Fibroblast of lung (primary cell): Measurements from ENCODE around the gene HIGD2A. TPM values are rescaled to one million over a fixed set of nuclear protein-coding genes. Genes with fewer than 3 reads are reported as not detected.

Source experiments
- DNase-seq, 2 donors: peaks; one replicate each; pipeline versions ENCODE4 v3.0.0 to v3.0.0-alpha.2; 2010; ENCODE audit warnings: low read depth in 2 of 2
- H2AFZ ChIP-seq: 2 replicates; pipeline ENCODE4 v1.5.1; 2012; ENCODE audit warnings: low read length, control low read depth, inconsistent platforms
- H3K27ac ChIP-seq: 2 replicates; pipeline ENCODE4 v1.5.1; 2011; ENCODE audit warnings: low read length, control low read depth; ENCODE audit not compliant: insufficient read depth
- H3K27me3 ChIP-seq: 2 replicates; pipeline ENCODE4 v1.5.1; 2011; ENCODE audit warnings: mild to moderate bottlenecking, low read length; ENCODE audit not compliant: control insufficient read depth, insufficient read depth
- H3K36me3 ChIP-seq: 2 replicates; pipeline ENCODE4 v1.5.1; 2011; ENCODE audit warnings: low read length; ENCODE audit not compliant: control insufficient read depth, insufficient read depth
- H3K4me1 ChIP-seq: 2 replicates; pipeline ENCODE4 v1.5.1; 2011; ENCODE audit warnings: low read length; ENCODE audit not compliant: control insufficient read depth, insufficient read depth; ENCODE audit errors: extremely low read depth
- H3K4me2 ChIP-seq: 2 replicates; pipeline ENCODE4 v1.5.1; 2011; ENCODE audit warnings: low read length, control low read depth; ENCODE audit not compliant: insufficient read depth; ENCODE audit errors: extremely low read depth
- H3K4me3 ChIP-seq, 4 experiments: fragments of 200-600 bp in 1 of 4; sonication (generic) in 1 of 4; replicated peaks in 1 of 4; 2 replicates each; pipeline ENCODE4 v1.5.1; 2011 to 2016; ENCODE audit warnings: low read length in 4 of 4, low read depth in 3 of 4, mild to moderate bottlenecking in 3 of 4, control low read depth in 2 of 4, inconsistent platforms in 1 of 4, mixed read lengths in 1 of 4; ENCODE audit not compliant: insufficient read depth in 1 of 4; ENCODE audit errors: control extremely low read depth in 1 of 4
- H3K79me2 ChIP-seq: 2 replicates; pipeline ENCODE4 v1.5.1; 2012; ENCODE audit warnings: mild to moderate bottlenecking, low read length, inconsistent platforms; ENCODE audit not compliant: control insufficient read depth, insufficient read depth
- H3K9ac ChIP-seq: 2 replicates; pipeline ENCODE4 v1.5.1; 2011; ENCODE audit warnings: mild to moderate bottlenecking, low read length, control low read depth; ENCODE audit not compliant: insufficient read depth
- H3K9me3 ChIP-seq: 2 replicates; pipeline ENCODE4 v1.5.1; 2012; ENCODE audit warnings: low read depth, low read length; ENCODE audit not compliant: control insufficient read depth, insufficient read depth
- H4K20me1 ChIP-seq: 2 replicates; pipeline ENCODE4 v1.5.1; 2011; ENCODE audit warnings: low read length; ENCODE audit not compliant: control insufficient read depth, insufficient read depth; ENCODE audit errors: extremely low read depth
- CTCF ChIP-seq, 2 donors: IDR thresholded peaks in 1 of 2; conservative IDR thresholded peaks in 1 of 2; 1 replicate in 1 of 2; 2 replicates in 1 of 2; pipeline ENCODE4 v1.5.1; 2011 to 2012; ENCODE audit warnings: low read length in 2 of 2, control low read depth in 1 of 2, inconsistent platforms in 1 of 2, low read depth in 1 of 2, mild to moderate bottlenecking in 1 of 2
- EZH2 ChIP-seq: IDR thresholded peaks from 2 replicates; pipeline ENCODE4 v1.5.1; 2012; ENCODE audit warnings: low read length, control low read depth, mild to moderate bottlenecking; ENCODE audit errors: missing control alignments
- polyA plus RNA-seq, 2 donors: library from polyadenylated mRNA; depleted of rRNA in 1 of 2; stranded (reverse) in 1 of 2; unstranded in 1 of 2; fragments of >200 nt; gene quantifications; 2 replicates each; pipeline ENCODE4 v1.2.1, GENCODE V29; 2011 to 2012; ENCODE audit warnings: missing spikeins in 1 of 2
- total RNA-seq: library from RNA; depleted of rRNA; stranded (reverse); fragments of >200 nt; gene quantifications from 2 replicates; pipeline ENCODE4 v1.2.1, GENCODE V29; 2014

Gene HIGD2A
- total and polyA plus RNA-seq, 2 donors (not counting 1 experiment from before 2014, with no cell fraction given) = 54.7 to 77.6 TPM

DNA sequence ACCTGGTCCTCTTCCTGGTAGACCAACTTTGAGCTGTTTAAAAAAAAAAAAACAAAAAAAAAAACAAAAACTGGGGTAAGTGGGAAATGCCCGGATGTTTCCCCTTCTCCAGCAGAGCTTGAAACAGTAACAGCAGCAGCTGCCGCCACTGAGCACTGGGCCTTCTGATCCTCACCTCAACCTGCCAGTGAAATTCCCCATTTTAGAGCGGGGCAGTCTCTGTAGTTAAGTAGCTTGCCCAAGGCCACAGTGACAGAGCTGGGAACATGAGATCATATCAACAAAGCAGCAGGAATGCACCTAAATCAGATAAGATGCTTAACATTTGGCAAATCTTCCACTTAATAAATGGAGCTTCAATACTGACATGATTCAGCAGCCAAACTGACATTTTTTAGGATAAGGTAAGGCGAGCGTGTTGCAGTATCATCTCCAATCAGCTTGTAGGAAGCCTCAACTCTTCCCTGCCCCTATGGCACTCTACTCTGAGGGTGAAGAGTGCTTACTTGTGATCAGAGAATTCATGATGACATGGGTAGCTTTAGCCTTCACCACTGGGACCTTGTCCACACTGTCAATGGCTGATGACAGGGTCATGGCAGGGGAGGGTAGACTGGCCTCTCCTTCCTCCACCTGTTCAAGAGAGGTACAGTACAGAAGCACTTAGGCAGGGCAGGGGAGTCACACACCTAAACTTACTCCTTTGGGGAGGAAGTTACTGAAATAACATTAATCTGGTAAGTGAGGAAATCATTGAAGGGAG is 36.3 kb upstream of the HIGD2A start:
- Histone ChIP-seq H3K36me3 (peaks cover 21% of the 10 kb centered on the region), H2AFZ (no peak overlapping the region), H3K4me1 (no peaks in the 10 kb centered on the region), H3K27ac (no peak overlapping the region), H3K4me2 (no peak overlapping the region), H3K9me3 (no peaks in the 10 kb centered on the region), H3K27me3 (no peaks in the 10 kb centered on the region), H4K20me1 (no peaks in the 10 kb centered on the region), H3K79me2 (peaks cover 28% of the 10 kb centered on the region), H3K9ac (no peak overlapping the region), H3K4me3 (no peak overlapping the region)
- TF ChIP-seq CTCF (conservative IDR thresholded peaks at IDR 0.05 in 1 of 2, IDR thresholded peaks at IDR 0.05 in 1 of 2; ENCODE audit: low read depth in 1 of 2, low read length in 2 of 2) (no peak), EZH2 (no peak)
- DNase-seq = peak in 1 of 2 donors; percentile 10

DNA sequence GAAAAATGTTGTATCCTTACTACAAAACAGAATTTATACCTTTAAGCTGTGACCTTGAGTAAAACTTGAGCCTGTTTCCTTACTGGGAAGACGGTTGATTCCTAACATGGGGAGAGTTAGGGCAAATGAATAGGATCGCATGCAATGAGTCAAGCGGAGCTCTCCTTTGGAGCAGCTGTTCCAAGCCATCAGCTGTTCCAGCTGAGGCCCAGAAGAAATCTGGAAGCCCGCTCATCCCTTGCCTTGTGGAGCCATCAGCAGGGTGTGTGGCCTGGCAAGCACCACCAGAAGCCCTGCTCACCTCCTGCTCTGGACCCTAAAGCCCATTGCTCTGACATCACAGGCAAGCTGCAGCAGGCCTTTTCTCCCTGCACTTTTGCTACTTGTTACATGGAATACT is 35.0 kb upstream of the HIGD2A start:
- Histone ChIP-seq H2AFZ (no peak overlapping the region), H3K9ac (no peak overlapping the region), H4K20me1 (no peaks in the 10 kb centered on the region), H3K4me1 (no peaks in the 10 kb centered on the region), H3K27ac (no peak overlapping the region), H3K4me2 (no peak overlapping the region), H3K9me3 (no peaks in the 10 kb centered on the region), H3K36me3 (peaks cover 16% of the 10 kb centered on the region), H3K4me3 (no peak overlapping the region), H3K79me2 (peaks cover 38% of the 10 kb centered on the region), H3K27me3 (no peaks in the 10 kb centered on the region)
- no peak for TF ChIP-seq CTCF (conservative IDR thresholded peaks at IDR 0.05 in 1 of 2, IDR thresholded peaks at IDR 0.05 in 1 of 2; ENCODE audit: low read depth in 1 of 2, low read length in 2 of 2)
- no peak for TF ChIP-seq EZH2
- no peak for DNase-seq

DNA sequence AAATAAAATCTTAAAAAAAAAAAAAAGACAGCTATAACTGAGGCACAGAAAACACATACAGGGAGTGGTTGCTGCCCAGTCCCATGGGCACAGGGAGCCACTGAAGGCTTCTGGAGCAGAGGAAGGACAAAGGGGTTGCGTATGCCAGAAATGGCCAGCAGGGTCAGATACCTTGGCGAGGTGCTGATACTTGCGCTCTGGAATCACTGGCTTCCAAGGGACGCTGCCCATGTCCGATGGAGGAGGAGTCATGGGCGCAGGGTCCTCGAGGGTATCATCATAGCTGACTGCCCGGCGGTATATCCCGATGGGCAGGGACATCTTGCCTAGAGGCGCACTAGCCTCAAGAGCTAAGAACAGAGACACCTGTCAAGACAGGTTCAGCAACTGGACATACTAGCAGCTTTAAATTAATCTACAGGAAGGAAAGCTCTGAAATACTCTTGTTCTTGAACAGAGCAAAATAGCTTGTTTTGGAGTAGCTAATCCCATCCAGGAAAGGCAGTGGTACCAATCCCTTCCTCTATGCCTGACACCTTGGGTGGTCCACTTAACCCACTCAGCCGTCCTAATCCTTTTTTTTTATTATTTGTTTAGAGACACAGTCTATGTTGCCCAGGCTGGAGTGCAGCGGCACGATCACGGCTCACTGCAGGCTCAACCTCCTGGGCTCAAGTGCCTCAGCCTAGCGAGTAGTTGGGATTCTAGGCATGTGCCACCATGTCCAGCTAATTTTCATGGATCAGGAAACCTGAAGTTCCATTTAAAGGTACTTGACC is 33.0 kb upstream of the HIGD2A start:
- H3K4me1 ChIP-seq = peaks cover 2% of the 10 kb centered on the region
- no peaks in the 10 kb centered on the region for H3K27me3 ChIP-seq
- H3K9ac ChIP-seq = no peak overlapping the region
- no peaks in the 10 kb centered on the region for H3K9me3 ChIP-seq
- H3K36me3 ChIP-seq = peaks cover 10% of the 10 kb centered on the region
- no peak overlapping the region for H3K4me3 ChIP-seq
- no peak overlapping the region for H2AFZ ChIP-seq
- H3K79me2 ChIP-seq = peaks cover 43% of the 10 kb centered on the region
- H3K27ac ChIP-seq = no peak overlapping the region
- DNase-seq = no peak
- no peaks in the 10 kb centered on the region for H4K20me1 ChIP-seq
- TF ChIP-seq CTCF (conservative IDR thresholded peaks at IDR 0.05 in 1 of 2, IDR thresholded peaks at IDR 0.05 in 1 of 2; ENCODE audit: low read depth in 1 of 2, low read length in 2 of 2) (no peak), EZH2 (no peak)
- H3K4me2 ChIP-seq = no peak overlapping the region
